HG02571 (cell line): ENCODE measurements around the gene CNDP2.
A peak's percentile ranks its signal among the peaks of the same experiment; 100 is the strongest.
"Not testable (repeated sequence)": the region's sequence is repeated elsewhere in the genome, so short reads cannot be mapped to it uniquely, and the experiment has no call there.

Source experiments
- ATAC-seq: cut with Tn5 transposase; IDR thresholded peaks from one replicate; pipeline ENCODE4 v1.9.1; 2021; ENCODE audit warnings: mild to moderate bottlenecking, moderate library complexity; ENCODE audit not compliant: unreplicated experiment

Gene CNDP2

GRCh38 chr18:74515620-74516231, 19.6 kb downstream of the CNDP2 start:
- no peak for ATAC-seq

GRCh38 chr18:74516271-74517235, 20.4 kb downstream of the CNDP2 start:
- ATAC-seq = no peak

GRCh38 chr18:74517236-74517630, 21.1 kb downstream of the CNDP2 start:
- ATAC-seq = no peak

GRCh38 chr18:74518456-74519295, 22.5 kb downstream of the CNDP2 start:
- no peak for ATAC-seq

GRCh38 chr18:74519320-74520095, 23.3 kb downstream of the CNDP2 start:
- no peak for ATAC-seq

GRCh38 chr18:74520096-74520833, 24.1 kb downstream of the CNDP2 start:
- ATAC-seq = no peak

GRCh38 chr18:74521068-74521725, 25.0 kb downstream of the CNDP2 start:
- no peak for ATAC-seq

- no peak for ATAC-seq
Measured at GRCh38 chr18:74522635-74523548, 26.7 kb downstream of the CNDP2 start.

- ATAC-seq = no peak
Measured at GRCh38 chr18:74524097-74524496, 27.9 kb downstream of the CNDP2 start.

- ATAC-seq = not testable (repeated sequence)
Measured at GRCh38 chr18:74524915-74525314, 28.8 kb downstream of the CNDP2 start.

GRCh38 chr18:74525741-74526140, 29.6 kb downstream of the CNDP2 start:
- no peak for ATAC-seq

- ATAC-seq = no peak
Measured at GRCh38 chr18:74526488-74526887, 30.3 kb downstream of the CNDP2 start.

GRCh38 chr18:74528478-74528877, 32.3 kb downstream of the CNDP2 start:
- peak; percentile 57 for ATAC-seq

- ATAC-seq = no peak
Measured at GRCh38 chr18:74528913-74529312, 32.8 kb downstream of the CNDP2 start.

GRCh38 chr18:74529378-74529777, 33.2 kb downstream of the CNDP2 start:
- no peak for ATAC-seq

GRCh38 chr18:74529811-74530583, 33.8 kb downstream of the CNDP2 start:
- ATAC-seq = no peak

- no peak for ATAC-seq
Measured at GRCh38 chr18:74530584-74530862, 34.4 kb downstream of the CNDP2 start.

GRCh38 chr18:74531043-74531442, 34.9 kb downstream of the CNDP2 start:
- no peak for ATAC-seq
